Upper lobe of left lung (tissue), 6 donors: ENCODE data around the gene NXPH1. TPM values are rescaled to one million over a fixed set of nuclear protein-coding genes. Genes with fewer than 3 reads are reported as not detected.

ENCODE experiments used
- ATAC-seq, 2 donors: fragments of 200-7000 bp; cut with Tn5 transposase; one replicate each; pipeline ENCODE4 v1.9.1; 2022; ENCODE audit warnings: mild to moderate bottlenecking in 2 of 2, moderate library complexity in 2 of 2; ENCODE audit not compliant: low FRiP score in 2 of 2
- DNase-seq, 2 donors: peaks; one replicate each; pipeline ENCODE4 v3.0.0-alpha.2; 2019 to 2020
- H3K27ac ChIP-seq, 4 donors: fragments of 200-600 bp; sonication (generic); one replicate each; pipeline ENCODE4 v1.5.1; 2016 to 2019
- H3K27me3 ChIP-seq, 4 donors: fragments of 200-600 bp; sonication (generic); one replicate each; pipeline ENCODE4 v1.5.1; 2017 to 2019
- H3K36me3 ChIP-seq, 4 donors: fragments of 200-600 bp; sonication (generic); one replicate each; pipeline ENCODE4 v1.5.1; 2016 to 2019
- H3K4me1 ChIP-seq, 4 donors: fragments of 200-600 bp; sonication (generic); one replicate each; pipeline ENCODE4 v1.5.1; 2018 to 2019
- H3K4me3 ChIP-seq, 4 donors: fragments of 200-600 bp; sonication (generic); one replicate each; pipeline ENCODE4 v1.5.1; 2017 to 2019; ENCODE audit warnings: mild to moderate bottlenecking in 2 of 4, moderate library complexity in 1 of 4
- H3K9me3 ChIP-seq, 4 donors: fragments of 200-600 bp; sonication (generic); one replicate each; pipeline ENCODE4 v1.5.1; 2018 to 2019
- EP300 ChIP-seq, 4 donors: sonication (generic); formaldehyde crosslinking; IDR thresholded peaks; one replicate each; pipeline ENCODE4 v1.5.1; 2017; ENCODE audit warnings: antibody characterized with exemption in 4 of 4, control low read depth in 2 of 4
- POLR2A ChIP-seq, 4 donors: fragments of 450-650 bp; IDR thresholded peaks; one replicate each; pipeline ENCODE4 v1.5.1; 2016 to 2017; ENCODE audit warnings: antibody characterized with exemption in 4 of 4, mild to moderate bottlenecking in 2 of 4
- POLR2AphosphoS5 ChIP-seq, 2 donors: sonication (generic); formaldehyde crosslinking; IDR thresholded peaks; one replicate each; pipeline ENCODE4 v1.5.1; 2017; ENCODE audit warnings: antibody characterized with exemption in 2 of 2
- WGBS, 2 donors: methylation state at CpG; one replicate each; pipeline ENCODE4 v1.1.5; 2017 to 2018; 5-methylcytosine and 5-hydroxymethylcytosine counted together
- total RNA-seq, 6 donors: library from RNA; depleted of rRNA in 4 of 6; stranded (reverse); fragments of >200 nt in 4 of 6; gene quantifications; one replicate each; pipeline versions ENCODE4 v1.1.0 to v1.2.1, GENCODE V29; 2016 to 2021
- TF ChIP-seq, protein P1 (sequence below), 6 experiments: fragments of 450-650 bp in 4 of 6; fragments of 200-600 bp in 2 of 6; sonication (generic) in 2 of 6; IDR thresholded peaks; one replicate each; pipeline ENCODE4 v1.5.1; 2016 to 2019; ENCODE audit warnings: antibody characterized with exemption in 6 of 6
- donor health status: DM: no; HTN: no; CAD: no; lungs with moderate emphysema.
- donor health status: DM: no; HTN: yes; CAD: no; lungs with severe emphysema.

NXPH1 gene
- total RNA-seq, 6 donors from 2014 or later, result not detected

DNA sequence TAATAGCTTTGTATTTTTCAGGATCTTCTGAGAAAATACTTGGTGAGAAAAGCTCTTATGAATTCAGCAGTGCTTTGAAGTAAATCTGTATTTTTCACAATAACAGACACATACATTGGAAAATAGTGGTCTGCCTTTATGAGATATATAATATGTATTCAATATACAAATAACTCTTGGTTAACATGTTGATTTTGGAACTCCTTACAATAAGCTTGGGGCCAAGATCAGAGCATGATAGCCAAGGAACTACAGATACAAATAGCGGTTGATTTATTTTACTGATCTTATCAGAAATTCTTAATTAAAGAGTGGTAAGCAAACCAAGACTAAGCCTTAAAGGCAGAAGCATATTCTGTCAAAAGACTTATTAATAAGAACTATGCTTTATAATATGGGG lies 24.5 kb upstream of the NXPH1 start:
- no peaks in the 10 kb centered on the region for H3K4me1 ChIP-seq
- WGBS, 2 donors, result 85 to 91% methylated on average over 1 of the region's 1 CpG
- H3K27me3 ChIP-seq, result no peaks in the 10 kb centered on the region
- H3K9me3 ChIP-seq, result no peaks in the 10 kb centered on the region
- no peak for DNase-seq
- H3K27ac ChIP-seq, result no peak overlapping the region
- no peak for ATAC-seq
- TF ChIP-seq EP300 (IDR thresholded peaks at IDR 0.05) (no peak), POLR2AphosphoS5 (IDR thresholded peaks at IDR 0.05) (no peak), POLR2A (IDR thresholded peaks at IDR 0.05) (no peak)
- TF ChIP-seq, protein P1, sequence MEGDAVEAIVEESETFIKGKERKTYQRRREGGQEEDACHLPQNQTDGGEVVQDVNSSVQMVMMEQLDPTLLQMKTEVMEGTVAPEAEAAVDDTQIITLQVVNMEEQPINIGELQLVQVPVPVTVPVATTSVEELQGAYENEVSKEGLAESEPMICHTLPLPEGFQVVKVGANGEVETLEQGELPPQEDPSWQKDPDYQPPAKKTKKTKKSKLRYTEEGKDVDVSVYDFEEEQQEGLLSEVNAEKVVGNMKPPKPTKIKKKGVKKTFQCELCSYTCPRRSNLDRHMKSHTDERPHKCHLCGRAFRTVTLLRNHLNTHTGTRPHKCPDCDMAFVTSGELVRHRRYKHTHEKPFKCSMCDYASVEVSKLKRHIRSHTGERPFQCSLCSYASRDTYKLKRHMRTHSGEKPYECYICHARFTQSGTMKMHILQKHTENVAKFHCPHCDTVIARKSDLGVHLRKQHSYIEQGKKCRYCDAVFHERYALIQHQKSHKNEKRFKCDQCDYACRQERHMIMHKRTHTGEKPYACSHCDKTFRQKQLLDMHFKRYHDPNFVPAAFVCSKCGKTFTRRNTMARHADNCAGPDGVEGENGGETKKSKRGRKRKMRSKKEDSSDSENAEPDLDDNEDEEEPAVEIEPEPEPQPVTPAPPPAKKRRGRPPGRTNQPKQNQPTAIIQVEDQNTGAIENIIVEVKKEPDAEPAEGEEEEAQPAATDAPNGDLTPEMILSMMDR (IDR thresholded peaks at IDR 0.05), result no peak
- H3K36me3 ChIP-seq, result no peaks in the 10 kb centered on the region
- no peak overlapping the region for H3K4me3 ChIP-seq

DNA sequence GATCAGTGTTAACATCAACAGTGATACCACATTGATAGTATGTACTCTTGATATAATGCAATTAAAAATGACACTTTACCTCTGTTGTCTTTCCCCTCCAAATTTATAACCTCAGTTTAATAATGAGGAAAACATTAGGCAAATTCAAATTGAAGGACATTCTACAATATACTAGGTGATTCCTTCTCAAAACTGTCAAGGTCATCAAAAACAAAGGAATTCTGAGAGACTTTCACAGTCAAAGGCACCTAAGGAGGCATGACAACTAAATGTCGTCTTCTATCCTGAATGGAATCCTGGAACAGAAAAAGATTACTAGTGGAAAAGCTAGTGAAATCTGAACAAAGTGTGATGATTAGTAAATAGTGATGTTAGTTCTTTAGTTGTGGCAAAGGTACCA lies 22.3 kb upstream of the NXPH1 start:
- DNase-seq (no peak), ATAC-seq (no peak)
- no peak overlapping the region for H3K27ac ChIP-seq
- no peak overlapping the region for H3K4me3 ChIP-seq
- WGBS, 2 donors, result 89 to 96% methylated on average over 1 of the region's 1 CpG
- no peaks in the 10 kb centered on the region for H3K4me1 ChIP-seq
- H3K9me3 ChIP-seq, result no peaks in the 10 kb centered on the region
- no peaks in the 10 kb centered on the region for H3K36me3 ChIP-seq
- TF ChIP-seq, protein P1 (IDR thresholded peaks at IDR 0.05), result no peak
- TF ChIP-seq EP300 (IDR thresholded peaks at IDR 0.05), result no peak
- no peak for TF ChIP-seq POLR2AphosphoS5 (IDR thresholded peaks at IDR 0.05)
- no peak for TF ChIP-seq POLR2A (IDR thresholded peaks at IDR 0.05)
- no peaks in the 10 kb centered on the region for H3K27me3 ChIP-seq

DNA sequence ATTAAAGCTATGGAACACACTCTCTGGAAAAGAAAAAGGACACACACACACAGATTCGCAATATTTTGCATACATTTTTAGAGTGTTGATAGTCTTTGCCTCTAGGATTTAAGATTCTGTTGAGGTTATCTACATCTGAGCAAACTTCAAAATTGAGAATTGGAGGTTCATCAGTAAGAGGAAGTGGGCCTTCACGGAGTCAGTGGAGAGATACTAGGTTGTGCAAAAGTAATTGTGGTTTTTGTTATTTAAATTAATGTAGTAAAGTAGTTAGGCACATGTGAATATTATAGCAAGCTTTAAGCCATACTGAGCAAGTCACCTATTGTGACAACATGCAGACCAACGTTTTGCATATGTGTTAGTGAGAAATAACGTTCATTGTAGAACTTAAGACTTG lies 19.8 kb upstream of the NXPH1 start:
- ATAC-seq (no peak), DNase-seq (no peak)
- no peaks in the 10 kb centered on the region for H3K36me3 ChIP-seq
- H3K27me3 ChIP-seq, result no peaks in the 10 kb centered on the region
- no peaks in the 10 kb centered on the region for H3K4me1 ChIP-seq
- no peak for TF ChIP-seq POLR2AphosphoS5 (IDR thresholded peaks at IDR 0.05)
- TF ChIP-seq EP300 (IDR thresholded peaks at IDR 0.05), result no peak
- TF ChIP-seq POLR2A (IDR thresholded peaks at IDR 0.05), result no peak
- TF ChIP-seq, protein P1 (IDR thresholded peaks at IDR 0.05), result no peak
- 75 to 77% methylated on average over 4 of the region's 4 CpGs for WGBS, 2 donors
- no peaks in the 10 kb centered on the region for H3K9me3 ChIP-seq
- no peak overlapping the region for H3K27ac ChIP-seq
- no peak overlapping the region for H3K4me3 ChIP-seq

DNA sequence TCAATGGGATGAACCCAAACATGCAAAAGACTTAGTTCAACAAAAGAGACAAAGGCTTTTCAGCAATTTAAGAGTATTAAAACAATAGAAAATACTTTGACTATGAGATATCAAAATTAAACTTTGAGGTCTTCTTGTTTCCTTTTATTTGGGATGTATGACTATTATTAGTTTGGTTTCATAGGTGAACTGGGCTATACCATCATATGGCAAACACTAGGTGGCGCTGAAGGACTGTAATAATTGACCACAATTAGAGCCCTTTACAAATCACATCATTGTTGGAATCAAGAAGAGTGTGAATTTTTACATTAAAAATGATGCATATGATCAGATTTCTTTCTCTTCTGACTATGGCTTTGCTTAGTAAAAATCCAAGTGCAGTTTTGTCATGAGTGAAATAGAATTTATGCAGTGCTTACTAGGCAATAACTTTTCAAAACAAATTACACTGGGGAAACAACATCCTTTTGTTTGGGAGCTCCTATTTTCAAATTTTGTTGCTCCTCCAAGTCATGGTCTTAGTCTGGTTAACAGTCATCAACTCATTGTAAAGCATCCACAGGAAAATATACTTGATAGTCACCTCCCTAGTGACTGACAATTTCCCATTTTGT lies 14.7 kb upstream of the NXPH1 start:
- Histone ChIP-seq H3K4me3 (no peak overlapping the region), H3K27ac (no peak overlapping the region), H3K36me3 (no peaks in the 10 kb centered on the region), H3K9me3 (no peaks in the 10 kb centered on the region), H3K27me3 (no peaks in the 10 kb centered on the region), H3K4me1 (no peaks in the 10 kb centered on the region)
- 0% methylated on average over 1 of the region's 1 CpG for WGBS, 2 donors
- ATAC-seq (peak in 1 of 2 donors; percentile 71), DNase-seq (no peak)
- TF ChIP-seq, protein P1 (IDR thresholded peaks at IDR 0.05), result peak in 5 of 6 experiments; percentile 47 to 70 (median 54)
- no peak for TF ChIP-seq POLR2AphosphoS5 (IDR thresholded peaks at IDR 0.05)

DNA sequence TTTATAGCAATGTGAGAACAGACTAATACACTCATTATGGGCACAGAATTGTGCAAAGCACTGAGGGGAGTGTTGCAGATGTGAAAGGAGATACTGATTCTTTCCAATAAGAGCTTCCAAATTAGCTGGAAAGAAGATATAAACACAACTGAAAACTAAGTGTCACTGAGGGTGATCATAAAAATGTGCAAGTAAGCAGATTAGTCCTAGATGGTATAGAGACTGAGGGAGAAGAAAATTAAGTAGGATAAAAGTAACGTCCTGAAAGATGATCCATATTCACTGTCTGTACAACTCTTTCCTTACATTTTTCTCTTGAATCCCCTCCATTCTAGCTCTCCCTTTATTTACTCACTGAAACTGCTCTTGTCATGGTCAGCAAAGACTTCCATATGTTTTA lies 11.2 kb upstream of the NXPH1 start:
- Histone ChIP-seq H3K27ac (no peak overlapping the region), H3K27me3 (no peaks in the 10 kb centered on the region), H3K36me3 (no peaks in the 10 kb centered on the region), H3K4me1 (no peaks in the 10 kb centered on the region), H3K4me3 (no peak overlapping the region), H3K9me3 (no peaks in the 10 kb centered on the region)
- ATAC-seq, result no peak
- TF ChIP-seq, protein P1 (IDR thresholded peaks at IDR 0.05), result no peak
- TF ChIP-seq POLR2AphosphoS5 (IDR thresholded peaks at IDR 0.05) (no peak), POLR2A (IDR thresholded peaks at IDR 0.05) (no peak), EP300 (IDR thresholded peaks at IDR 0.05) (no peak)
- 68 to 78% methylated on average over 1 of the region's 1 CpG for WGBS, 2 donors
- no peak for DNase-seq
